Stimulated activated naive CD8-positive, alpha-beta T cell treated with anti-CD3 and anti-CD28 coated beads, Interleukin-15, Interleukin-2, amounts not matched to agents 100 U/mL and 50 U/mL, for 24 hours (primary cell): ENCODE measurements around the gene LRRC28.

Experiments
- ATAC-seq: fragments of 150-1000 bp; cut with Tn5 transposase; one replicate; pipeline ENCODE4 v1.10.0; 2021
- DNase-seq: peaks from one replicate; pipeline ENCODE4 v3.0.0; 2021

The LRRC28 gene

DNA sequence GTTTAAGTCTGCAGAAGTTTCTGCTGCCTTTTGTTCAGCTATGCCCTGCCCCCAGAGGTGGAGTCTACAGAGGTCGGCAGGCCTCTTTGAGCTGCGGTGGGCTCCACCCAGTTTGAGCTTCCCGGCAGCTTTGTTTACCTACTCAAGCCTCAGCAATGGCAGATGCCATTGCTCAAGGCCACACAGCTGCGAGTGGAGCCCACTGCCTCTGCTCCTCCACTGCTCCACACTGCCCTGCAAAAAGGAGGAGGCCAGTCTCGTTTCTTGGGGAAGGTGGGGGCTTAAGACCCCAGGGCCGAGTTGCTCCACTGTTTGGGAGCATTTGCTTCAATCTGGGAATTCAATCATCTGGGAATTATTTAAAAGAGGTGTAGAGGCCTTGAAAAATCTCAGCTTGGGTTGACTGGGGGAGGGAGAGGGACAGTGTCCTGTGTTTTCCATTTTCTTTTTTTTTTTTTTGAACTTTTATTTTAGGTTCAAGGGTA is 169.9 kb downstream of the LRRC28 start:
- ATAC-seq (no peak), DNase-seq (no peak)

DNA sequence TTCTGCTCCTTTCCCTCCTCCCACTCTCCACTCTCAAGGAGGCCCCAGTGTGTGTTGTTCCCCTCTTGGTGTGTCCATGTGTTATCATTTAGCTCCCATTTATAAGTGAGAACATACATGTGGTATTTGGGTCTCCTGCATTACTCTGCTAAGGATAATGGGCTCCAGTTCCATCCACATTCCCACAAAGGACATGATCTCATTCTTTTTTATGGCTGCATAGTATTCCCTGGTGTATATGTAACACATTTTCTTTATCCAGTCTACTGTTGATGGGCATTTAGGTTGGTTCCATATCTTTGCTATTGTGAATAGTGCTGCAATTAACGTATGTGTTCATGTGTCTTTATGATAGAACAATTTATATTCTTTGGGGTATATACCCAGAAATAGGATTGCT is 170.5 kb downstream of the LRRC28 start:
- no peak for DNase-seq
- no peak for ATAC-seq

DNA sequence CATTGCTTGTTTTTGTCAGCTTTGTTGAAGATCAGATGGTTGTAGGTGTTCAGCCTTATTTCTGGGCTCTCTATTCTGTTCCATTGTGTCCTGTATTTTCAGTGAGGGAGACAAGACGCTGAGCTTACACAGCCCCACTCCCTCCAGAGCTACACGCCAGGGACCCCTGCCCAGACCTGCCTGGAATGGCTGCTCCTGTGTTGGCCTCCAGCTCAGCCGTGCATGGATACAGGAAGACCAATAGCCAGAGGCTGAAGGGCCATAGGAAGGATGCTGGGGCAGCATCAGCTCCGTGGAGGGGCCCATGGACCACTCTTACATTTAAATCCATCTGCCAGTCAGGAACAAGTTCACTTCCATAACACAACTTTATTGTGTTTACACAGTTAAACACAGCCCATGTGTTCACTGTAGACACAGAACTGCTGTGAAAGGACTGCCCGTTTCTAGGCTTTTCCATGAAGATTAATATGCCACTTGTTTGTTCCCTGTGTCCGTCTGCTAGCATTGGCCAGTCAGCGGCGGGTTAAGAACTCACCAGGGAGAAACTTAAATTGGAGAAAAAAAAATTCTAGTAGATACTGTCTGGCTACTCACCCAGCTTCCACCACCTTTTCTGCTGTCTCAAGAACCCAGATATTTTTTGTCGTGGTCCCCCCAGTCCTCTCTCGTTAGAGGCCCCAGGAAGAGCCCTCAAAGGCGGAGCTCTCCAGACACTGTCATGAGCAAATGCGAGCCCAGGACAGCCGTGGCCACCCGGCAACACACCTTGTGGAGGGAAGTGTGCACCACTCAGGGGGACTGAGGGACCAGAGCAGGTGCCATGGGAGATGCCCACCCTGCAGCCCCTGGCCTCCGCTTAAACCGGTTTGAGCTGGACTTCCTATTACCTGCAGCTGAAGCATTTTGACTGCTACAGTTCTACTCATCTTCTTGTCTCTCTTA is 172.2 kb downstream of the LRRC28 start:
- ATAC-seq (no peak), DNase-seq (no peak)

DNA sequence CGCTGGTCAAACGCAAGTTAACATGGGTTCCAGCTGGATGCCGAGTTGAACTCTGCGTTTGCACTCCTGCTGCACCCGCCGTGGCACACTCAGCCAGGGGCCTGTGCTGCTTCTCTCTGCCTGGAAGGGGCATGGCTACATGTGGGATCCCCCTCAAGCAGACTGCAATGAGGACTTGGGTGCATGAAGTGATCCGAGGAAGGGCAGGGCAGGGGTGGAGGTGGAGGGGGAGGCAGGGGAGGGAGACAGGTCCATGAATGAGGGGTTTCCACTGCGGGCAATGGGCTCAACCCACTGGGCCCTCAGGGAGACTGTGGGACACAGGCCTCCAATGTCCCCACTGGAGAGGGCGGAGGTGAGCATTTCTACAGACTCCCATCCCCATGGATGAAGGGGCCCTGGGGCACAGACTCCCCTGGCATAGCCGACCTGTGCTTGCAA is 172.9 kb downstream of the LRRC28 start:
- ATAC-seq = no peak

DNA sequence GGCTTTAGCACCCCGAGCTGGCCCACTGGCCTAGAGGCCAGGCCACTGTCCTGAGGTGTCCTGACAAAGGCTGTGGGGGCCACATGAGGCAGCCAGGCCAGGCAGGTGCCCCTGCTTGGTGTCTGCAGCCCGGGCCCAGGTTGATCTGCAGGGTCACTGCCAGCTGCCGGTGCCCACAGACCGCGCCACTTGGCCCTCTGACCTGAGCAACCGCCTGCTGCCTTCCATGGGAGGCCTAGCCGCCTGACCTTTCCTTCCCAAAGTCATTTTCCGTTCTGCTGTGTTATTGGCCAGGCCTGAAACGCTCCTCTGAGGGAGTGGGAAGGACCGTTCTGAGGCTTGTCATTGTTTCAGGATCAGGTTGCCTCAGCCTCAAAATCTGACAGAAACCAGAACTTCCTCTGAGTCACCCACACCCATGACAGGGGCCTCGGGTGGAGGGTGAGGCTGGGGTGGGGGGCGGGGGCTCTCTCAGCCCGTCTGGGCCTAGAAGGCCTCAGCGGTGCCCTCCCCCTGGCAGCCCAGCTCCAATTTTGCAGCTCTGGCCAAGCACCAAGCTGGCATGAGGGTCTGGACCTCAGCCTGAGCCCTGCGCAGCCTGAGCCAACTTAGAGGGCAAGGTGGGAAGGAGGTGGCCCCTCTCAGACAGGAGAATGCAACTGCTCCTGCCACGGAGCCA is 173.8 kb downstream of the LRRC28 start:
- DNase-seq = peak; percentile 62
- ATAC-seq = peak; percentile 97

More for the DNA sequence above, 172.9 kb downstream of the LRRC28 start:
- DNase-seq = no peak

DNA sequence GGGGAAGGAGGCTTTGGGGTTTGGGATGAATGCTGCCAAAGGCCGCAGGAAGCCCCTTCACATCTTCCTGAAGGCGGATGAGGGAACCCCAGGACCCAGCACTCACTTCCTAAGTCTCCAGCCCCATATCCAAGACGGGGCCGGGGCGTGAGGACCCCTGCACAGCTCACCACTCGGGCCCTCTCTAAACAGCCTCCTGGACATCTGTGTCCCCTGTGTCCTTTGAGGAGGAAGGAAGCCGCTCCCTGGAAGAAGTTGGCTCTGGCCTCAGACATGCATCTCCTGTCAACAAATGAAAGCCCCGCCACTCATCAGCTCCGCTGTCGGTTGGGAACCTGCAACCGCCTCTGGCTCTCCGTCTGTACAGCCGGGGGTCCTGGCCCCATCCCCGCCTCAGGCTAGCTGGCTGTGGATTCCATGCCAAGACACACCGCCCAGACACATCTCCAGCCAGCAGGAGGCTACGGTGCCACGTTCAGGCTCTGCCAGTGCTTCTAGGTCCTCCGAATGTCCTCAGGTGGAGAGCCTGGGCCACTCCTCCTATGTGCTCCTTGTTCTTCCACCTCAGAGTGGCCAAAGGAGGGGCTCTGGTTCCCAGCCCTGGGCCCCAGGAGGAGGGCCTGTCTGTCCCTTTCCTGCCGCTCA is 174.5 kb downstream of the LRRC28 start:
- DNase-seq = no peak
- ATAC-seq = no peak

DNA sequence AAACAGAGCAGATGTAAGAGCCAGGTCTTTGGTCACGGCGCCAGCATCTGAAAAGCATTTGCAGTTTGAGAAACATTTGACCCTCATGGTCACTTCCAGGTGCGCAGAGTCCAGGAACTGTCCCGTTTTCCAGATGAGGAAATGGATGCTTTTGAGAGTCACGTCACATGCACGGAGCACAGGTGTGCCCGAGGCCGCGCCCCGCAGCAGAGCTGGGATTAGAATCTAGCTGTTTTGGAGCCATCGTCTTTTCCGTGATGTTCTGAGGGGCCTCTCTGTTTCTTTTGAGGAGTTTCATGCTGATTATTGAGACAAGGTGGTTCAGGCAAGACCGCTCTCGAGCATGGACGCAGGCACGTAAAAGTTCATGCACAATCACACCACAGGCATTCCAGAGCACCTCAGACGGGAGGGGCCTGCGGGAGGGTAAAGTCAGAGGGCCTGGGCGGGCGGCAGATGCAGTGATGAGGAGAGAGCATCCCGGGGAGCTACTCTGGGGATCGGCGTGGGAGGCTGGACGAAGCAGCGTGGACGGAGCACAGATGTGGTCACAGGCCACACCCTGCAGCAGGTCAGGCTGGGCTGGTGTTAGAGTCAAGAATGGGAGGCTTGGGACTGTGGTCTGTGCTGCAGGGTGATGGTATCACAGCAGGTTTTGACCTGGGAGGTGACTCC is 175.3 kb downstream of the LRRC28 start:
- no peak for ATAC-seq
- peak; percentile 3 for DNase-seq

DNA sequence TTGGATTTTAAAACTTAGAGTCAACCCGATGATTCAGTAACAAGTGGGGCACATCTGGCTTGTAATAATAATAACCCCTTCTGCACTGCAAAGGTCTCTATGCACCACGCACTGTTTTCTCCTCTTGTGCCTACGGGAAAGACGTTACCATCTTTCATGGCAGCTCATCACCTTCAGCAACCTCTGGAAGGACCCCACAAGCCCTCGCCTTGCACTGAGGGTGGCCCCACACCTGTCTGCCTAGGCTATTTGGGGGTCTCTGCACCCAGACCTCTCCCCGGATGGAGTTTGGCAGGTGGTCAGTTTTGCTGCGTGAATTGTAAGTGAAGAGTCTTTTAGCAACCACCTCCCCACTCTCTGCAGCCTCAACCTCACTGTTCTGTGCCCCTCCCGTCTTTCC is 175.9 kb downstream of the LRRC28 start:
- ATAC-seq (no peak), DNase-seq (no peak)

DNA sequence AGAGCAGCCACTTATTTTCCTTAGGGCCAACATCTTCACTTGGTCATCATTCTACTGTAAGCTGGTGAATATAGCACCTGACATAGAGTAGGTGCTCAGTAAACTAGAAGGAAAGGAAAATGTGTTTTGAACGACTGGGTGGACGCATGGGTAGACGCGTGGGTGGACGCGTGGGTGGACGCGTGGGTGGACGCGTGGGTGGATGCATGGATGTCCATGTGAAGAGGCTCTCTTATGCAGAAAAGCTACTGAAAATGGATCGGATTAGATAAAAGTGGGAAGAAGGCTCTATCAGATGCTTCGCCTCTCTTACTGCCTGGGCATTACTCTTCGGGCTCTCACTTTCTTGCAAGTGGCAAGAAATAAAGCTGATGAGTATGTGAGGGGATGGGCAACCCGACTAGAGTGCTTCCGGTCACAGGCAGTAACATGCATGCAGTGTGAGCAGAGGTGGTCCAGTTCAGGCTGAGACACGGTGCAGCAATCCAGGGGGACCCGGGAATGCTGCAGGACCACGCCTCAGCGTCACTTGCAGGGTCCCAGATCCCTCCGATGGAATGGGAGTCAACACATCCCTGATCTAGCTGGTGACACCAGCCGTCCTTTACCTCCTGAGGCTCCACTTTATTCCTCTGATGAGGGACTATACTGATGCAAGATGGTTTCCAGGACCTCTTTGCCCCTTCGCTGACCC is 176.5 kb downstream of the LRRC28 start:
- ATAC-seq (no peak), DNase-seq (no peak)

DNA sequence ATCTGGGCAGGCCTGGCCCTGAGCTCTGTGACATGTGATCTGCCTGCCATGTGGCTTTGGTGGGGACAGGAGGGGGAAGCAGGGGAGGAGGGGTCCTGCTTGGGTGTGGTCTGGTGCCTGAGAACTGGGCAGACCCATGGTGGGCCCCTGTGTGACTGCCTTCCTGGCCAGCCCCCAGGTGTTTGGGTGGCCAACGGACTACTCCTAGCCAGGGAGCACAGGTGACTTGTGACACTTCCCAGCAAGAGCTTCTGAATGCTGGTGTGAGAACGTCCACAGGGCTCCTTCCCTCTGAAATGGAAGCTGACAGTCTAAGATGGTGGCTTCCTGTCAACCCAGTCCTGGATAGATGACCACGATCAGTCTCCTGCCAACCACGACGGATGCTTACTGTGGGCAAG is 178.4 kb downstream of the LRRC28 start:
- no peak for ATAC-seq
- no peak for DNase-seq

DNA sequence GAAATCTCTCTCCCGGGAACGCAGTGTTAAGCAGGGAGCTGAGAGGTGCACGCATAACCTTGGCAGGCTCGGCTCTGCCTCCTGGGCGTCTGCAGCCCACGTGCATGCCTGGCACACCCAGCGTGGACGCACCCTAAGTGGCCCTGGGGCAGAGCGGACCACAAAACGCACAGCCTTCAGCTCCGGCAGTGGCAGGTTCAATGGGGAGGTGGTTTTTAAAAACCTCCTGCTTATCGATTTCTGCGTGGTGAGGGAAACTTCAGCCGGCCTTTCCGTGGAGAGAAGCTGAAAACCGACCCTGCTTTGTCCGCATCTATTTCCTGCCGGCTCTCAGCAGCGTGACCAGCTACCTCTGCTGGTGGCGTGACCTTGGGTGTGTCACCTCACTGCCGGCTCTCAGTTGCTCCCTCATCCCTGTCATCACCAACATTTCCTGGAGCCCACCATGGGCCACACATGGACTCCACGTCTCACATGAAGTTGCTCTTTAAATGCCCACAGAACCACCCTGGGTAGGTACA is 179.7 kb downstream of the LRRC28 start:
- ATAC-seq (no peak), DNase-seq (peak; percentile 2)

DNA sequence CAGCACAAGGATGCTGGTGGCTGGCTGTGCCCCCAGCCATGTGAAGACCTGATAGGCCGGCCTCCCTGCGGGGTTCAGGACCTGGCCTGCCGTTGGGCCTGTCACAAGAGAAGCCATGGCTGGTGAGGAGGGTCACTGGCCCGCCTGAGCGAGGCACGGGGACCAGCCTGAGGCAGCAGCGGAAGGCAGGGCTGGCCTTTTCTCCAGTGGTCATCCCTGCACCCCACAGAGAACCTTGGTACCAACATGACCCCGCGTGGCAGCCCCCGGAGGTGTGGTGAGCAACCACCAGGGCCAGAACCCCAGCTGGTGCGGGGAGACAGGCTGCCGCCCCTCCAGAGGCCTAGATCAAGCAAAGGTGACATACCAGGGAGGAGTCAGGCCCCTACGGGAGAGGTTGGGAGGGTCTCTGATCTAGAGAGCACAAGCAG is 180.4 kb downstream of the LRRC28 start:
- DNase-seq = no peak

DNA sequence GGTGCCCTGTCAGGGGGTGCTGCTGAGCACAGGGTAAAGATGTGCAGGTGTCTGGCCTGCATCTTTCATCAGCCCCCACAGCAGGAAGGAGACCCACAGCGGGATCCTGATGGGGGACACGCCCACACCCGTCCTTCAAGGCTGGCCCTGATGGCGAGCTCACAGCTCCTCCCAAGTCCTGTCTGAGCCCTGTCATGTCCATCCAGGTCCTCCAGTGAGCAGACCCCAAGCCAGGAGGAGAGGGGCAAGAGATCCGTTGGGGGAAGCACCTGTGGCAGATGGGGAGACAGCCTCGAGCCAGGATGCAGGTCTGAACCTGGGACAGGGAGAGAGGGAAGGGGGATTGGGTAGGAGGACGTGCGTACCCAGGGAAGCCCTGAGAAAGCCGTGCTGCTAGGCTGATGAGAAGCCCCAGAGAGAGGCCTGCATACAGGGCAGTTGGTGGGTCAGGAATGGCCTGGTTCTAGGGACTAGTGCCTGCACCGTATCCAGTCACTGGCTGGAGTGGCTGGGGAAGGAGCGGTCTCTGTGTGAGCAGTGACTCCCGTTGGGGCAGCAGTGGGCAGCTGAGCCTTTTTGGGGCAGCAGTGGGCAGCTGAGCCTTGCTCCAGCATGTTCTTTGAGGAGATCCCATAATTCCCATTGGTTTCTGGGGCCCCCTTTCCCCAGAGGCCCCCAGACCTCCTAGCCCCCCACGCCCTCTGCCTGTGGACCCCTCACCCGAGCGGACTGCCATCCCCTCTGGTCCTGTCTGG is 181.2 kb downstream of the LRRC28 start:
- DNase-seq (peak; percentile 5), ATAC-seq (no peak)

More for the DNA sequence above, 180.4 kb downstream of the LRRC28 start:
- ATAC-seq = no peak

DNA sequence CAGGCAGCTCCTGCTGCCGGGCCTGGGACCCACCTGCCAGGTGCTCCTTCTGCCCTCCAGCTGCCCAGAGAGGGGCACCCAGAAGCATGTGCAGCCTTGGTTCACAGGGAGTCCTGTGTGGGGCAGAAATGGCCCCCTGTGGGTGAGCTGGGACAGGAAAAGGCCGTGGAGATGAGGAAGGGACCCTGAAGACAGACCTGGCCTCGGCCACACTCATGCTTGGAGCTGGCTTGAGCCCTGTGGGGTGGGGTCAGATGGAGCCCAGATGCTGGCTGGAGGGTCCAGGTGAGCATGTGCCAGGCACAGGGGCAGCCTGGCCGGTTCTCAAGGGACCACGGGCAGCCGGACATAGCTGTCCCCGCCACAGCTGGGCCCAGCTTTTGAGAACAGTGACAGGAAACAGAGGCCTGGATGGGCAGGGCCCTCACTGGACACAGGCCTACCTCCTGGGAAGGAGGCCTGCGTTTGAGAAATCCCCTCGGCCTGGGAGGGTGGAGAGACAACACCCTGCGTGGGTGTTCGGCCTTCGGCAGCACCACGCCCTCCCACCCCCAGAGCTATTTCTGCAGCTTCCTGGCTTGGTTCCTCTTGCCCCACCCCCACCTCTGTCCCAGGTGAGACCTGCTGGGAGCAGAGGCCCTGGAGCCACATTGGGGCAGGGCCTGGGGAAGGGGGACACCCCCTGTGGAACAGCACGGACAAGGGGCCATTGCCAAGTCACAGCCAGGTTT is 181.9 kb downstream of the LRRC28 start:
- DNase-seq (peak; percentile 31), ATAC-seq (no peak)

DNA sequence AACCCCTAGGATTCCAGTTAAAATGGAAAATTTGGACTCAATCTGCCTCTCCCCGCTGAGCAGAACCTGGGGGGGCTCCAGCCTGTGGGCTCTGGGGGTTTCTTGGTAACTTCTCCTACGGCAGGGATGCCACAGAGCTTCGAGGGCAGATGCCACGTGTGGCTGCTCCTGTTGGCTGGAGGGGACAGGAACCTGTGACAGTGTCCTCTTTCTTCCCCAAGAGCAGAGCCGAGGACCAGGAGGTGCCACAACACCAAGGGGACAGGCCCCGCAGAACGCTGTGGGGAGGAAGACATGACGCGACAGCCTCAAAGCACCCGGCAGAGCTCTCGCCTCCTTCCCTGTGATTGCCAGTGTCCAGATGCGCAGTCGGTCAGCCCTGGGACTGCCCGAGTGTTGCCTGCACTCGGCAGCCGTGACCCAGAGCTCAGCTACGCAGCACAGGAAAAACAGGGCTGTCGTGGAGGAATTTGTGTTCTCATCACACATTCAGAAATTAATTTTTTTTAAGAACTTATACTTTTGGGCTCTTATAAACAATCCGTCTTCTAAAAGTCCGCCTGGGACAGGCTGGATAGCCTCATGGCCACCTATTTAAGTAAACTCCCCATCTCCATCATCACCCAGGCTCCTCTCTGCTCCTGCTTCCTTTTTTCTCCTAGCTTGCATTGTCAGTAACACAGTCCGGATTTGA is 182.6 kb downstream of the LRRC28 start:
- ATAC-seq = no peak
- peak; percentile 5 for DNase-seq

DNA sequence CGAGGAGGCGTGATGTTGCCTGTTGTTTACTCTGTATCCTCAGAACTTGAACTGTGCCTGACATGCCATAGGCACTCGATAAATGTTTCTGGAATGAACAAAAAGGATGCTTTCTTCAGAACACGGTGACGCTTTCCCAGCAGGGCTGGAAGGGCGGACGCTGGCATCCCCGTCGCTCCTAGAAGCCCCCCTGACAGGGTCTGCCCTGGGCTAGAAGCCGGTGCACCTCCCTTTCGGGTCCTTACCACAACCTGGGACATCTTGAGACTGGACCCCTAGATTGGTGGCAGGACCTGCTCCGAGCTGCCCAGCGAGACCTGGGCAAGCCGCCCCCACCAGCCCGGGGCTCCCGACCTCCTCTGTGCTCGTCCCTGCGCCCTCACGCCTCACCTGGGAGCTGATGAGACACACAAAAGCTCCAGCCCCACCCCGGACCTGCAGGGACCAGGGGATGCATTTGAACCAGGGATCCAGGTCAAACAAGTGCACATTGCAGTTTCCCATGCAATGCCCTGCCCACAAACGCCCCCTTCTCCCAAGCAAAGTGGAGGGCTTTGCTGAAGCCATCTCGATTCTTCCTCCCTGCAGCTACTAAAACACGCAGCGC is 183.3 kb downstream of the LRRC28 start:
- DNase-seq (peak; percentile 1), ATAC-seq (no peak)

DNA sequence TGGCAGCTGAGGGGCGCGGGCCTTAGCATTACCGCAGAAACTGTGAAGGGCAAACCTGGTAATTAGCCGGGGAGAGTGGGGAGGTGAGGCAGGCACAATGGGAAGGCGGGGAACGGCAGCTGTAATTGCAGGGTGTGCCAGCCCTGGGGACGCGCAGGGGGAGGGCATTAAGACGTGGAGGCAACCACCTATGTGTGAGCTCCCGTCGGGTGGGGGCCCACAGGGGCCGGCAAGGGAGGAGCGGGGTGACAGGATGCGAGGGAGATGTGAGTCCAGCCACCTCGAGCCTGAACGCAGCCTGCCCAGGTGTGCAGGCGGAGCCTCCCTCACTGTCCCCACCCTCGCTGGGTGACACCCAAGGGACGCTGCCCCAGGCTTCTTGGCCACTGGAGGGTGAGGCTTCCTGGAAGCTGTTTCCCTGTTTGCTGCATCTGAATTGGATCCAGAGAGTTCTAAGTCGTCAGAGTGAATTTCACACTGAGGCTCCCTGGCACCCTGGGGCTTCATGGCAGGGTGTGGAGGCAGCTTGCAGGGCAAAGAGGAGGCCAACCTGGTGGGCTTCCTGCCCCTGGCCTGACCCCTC is 183.9 kb downstream of the LRRC28 start:
- ATAC-seq (no peak), DNase-seq (peak; percentile 5)

DNA sequence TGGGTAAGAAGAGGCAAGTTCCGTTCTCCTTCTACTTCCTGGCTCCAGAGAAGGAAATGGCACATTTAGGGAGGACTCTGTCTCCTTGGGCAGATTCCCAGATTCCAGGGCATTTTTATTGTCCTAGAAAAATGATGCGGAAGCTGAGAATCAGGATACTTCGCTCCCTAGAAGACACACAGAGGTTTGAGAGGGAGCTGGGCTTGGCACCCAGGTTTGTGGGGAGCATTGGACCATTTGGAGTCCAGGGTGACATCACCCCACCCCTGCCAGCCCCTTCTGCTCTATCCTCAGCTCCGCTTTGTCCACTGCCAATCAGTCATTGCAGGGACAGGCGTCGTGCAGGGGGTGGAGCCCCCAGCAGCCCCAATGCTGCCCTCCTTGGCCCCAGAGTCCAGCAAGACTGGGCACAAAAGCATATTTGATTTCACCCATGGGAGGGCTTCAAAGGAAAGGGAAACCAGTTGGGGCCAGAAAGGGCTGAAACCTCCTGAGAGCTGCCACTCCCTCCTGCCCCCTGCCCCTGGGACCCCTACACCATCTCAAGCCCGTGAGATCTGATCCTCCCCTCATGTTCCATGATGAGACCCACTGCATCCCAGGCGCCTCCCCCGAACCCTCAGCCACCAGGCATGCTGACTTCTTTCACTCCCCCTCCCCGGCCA is 184.7 kb downstream of the LRRC28 start:
- DNase-seq (peak; percentile 3), ATAC-seq (no peak)
